Peyer's patch (tissue), 4 donors: Measurements from ENCODE around the gene PKD2L1. TPM values are rescaled to one million over a fixed set of nuclear protein-coding genes. Genes with fewer than 3 reads are reported as not detected.

Source experiments
- DNase-seq, 3 donors: peaks; one replicate each; pipeline ENCODE4 v3.0.0-alpha.2; 2017 to 2019
- H3K27ac ChIP-seq, 4 donors: fragments of 200-600 bp; sonication (generic); one replicate each; pipeline ENCODE4 v1.5.1; 2016 to 2019
- H3K27me3 ChIP-seq, 2 donors: fragments of 200-600 bp; sonication (generic); one replicate each; pipeline ENCODE4 v1.5.1; 2019
- H3K36me3 ChIP-seq, 3 donors: fragments of 200-600 bp; sonication (generic); one replicate each; pipeline ENCODE4 v1.5.1; 2016 to 2019
- H3K4me1 ChIP-seq, 4 donors: fragments of 200-600 bp; sonication (generic); one replicate each; pipeline ENCODE4 v1.5.1; 2016 to 2019
- H3K4me3 ChIP-seq, 4 donors: fragments of 200-600 bp; sonication (generic); 1 replicate in 3 of 4; 2 replicates in 1 of 4; pipeline ENCODE4 v1.5.1; 2016 to 2019; ENCODE audit warnings: mild to moderate bottlenecking in 1 of 4
- H3K9me3 ChIP-seq, 4 donors: fragments of 200-600 bp; sonication (generic); one replicate each; pipeline ENCODE4 v1.5.1; 2016 to 2019; ENCODE audit warnings: mild to moderate bottlenecking in 1 of 4
- CTCF ChIP-seq, 6 experiments: fragments of 450-650 bp in 4 of 6; fragments of 200-600 bp in 2 of 6; sonication (generic) in 1 of 6; IDR thresholded peaks; one replicate each; pipeline ENCODE4 v1.5.1; 2017 to 2019; ENCODE audit warnings: antibody characterized with exemption in 6 of 6, mild to moderate bottlenecking in 3 of 6, moderate library complexity in 1 of 6
- POLR2A ChIP-seq, 2 donors: fragments of 450-650 bp; IDR thresholded peaks; one replicate each; pipeline ENCODE4 v1.5.1; 2017; ENCODE audit warnings: antibody characterized with exemption in 2 of 2, mild to moderate bottlenecking in 2 of 2, moderate library complexity in 2 of 2
- small RNA-seq, 2 donors: library from RNA; depleted of rRNA; stranded (forward); fragments of <200 nt; gene quantifications; one replicate each; pipeline ENCODE3, GENCODE V24; 2016
- total RNA-seq, 4 donors: library from RNA; depleted of rRNA; stranded (reverse); fragments of >200 nt; gene quantifications; one replicate each; pipeline ENCODE4 v1.1.0, GENCODE V29; 2016

The PKD2L1 gene
- total RNA-seq, 4 donors from 2014 or later: not detected

GRCh38 chr10:100248820-100249219, 81.2 kb downstream of the PKD2L1 start:
- Histone ChIP-seq H3K27me3 (no peaks in the 10 kb centered on the region), H3K4me3 (no peak overlapping the region), H3K9me3 (no peaks in the 10 kb centered on the region), H3K36me3 (peaks cover 0 to 88% (median 0%) of the 10 kb centered on the region in 3 donors), H3K4me1 (no peaks in the 10 kb centered on the region), H3K27ac (no peak overlapping the region)
- TF ChIP-seq POLR2A (IDR thresholded peaks at IDR 0.05) (no peak), CTCF (IDR thresholded peaks at IDR 0.05) (no peak)
- no peak for DNase-seq

GRCh38 chr10:100245484-100246220, 84.4 kb downstream of the PKD2L1 start:
- Histone ChIP-seq H3K4me1 (no peaks in the 10 kb centered on the region), H3K27ac (no peak overlapping the region), H3K36me3 (peaks cover 0 to 84% (median 0%) of the 10 kb centered on the region in 3 donors), H3K9me3 (no peaks in the 10 kb centered on the region), H3K27me3 (no peaks in the 10 kb centered on the region), H3K4me3 (no peak overlapping the region)
- TF ChIP-seq CTCF (IDR thresholded peaks at IDR 0.05) (no peak), POLR2A (IDR thresholded peaks at IDR 0.05) (no peak)
- no peak for DNase-seq

- no peak overlapping the region for H3K4me3 ChIP-seq
- H3K36me3 ChIP-seq: peaks cover 0 to 81% (median 0%) of the 10 kb centered on the region in 3 donors
- H3K9me3 ChIP-seq: no peaks in the 10 kb centered on the region
- H3K4me1 ChIP-seq: no peaks in the 10 kb centered on the region
- no peak for TF ChIP-seq CTCF (IDR thresholded peaks at IDR 0.05)
- no peak for DNase-seq
- H3K27ac ChIP-seq: no peak overlapping the region
- no peaks in the 10 kb centered on the region for H3K27me3 ChIP-seq
These were observed 90.2 kb downstream of the PKD2L1 start for GRCh38 chr10:100239851-100240250.

GRCh38 chr10:100238429-100238828, 91.6 kb downstream of the PKD2L1 start:
- no peak overlapping the region for H3K27ac ChIP-seq
- no peaks in the 10 kb centered on the region for H3K27me3 ChIP-seq
- TF ChIP-seq POLR2A (IDR thresholded peaks at IDR 0.05) (no peak), CTCF (IDR thresholded peaks at IDR 0.05) (no peak)
- DNase-seq: no peak
- no peak overlapping the region for H3K4me3 ChIP-seq
- no peaks in the 10 kb centered on the region for H3K4me1 ChIP-seq
- no peaks in the 10 kb centered on the region for H3K9me3 ChIP-seq
- H3K36me3 ChIP-seq: peaks cover 0 to 84% (median 0%) of the 10 kb centered on the region in 3 donors

Small RNAs within 50 kb of the gene (small RNA-seq; reads per million reads assigned to genes)
- gene RNU6-422P: 0 reads per million in 2 donors

Other genes with a start within 250 kb of the PKD2L1 start
- not detected for gene CPN1, start 248.4 kb downstream of the PKD2L1 start, total RNA-seq
- gene ERLIN1, start 144.2 kb downstream of the PKD2L1 start, total RNA-seq: 10 to 100 TPM in 3 of 4 donors, 1 to 10 TPM in 1; 5.8 to 28.7 (median 26.3) TPM
- gene CHUK, start 100.6 kb downstream of the PKD2L1 start, total RNA-seq: 10 to 100 TPM; 12.7 to 26.4 (median 24.8) TPM
- 10 to 100 TPM; 11.5 to 23.1 (median 15.6) TPM for gene CWF19L1, start 62.6 kb downstream of the PKD2L1 start, total RNA-seq
- gene BLOC1S2, start 43.5 kb downstream of the PKD2L1 start, total RNA-seq: 10 to 100 TPM in 3 of 4 donors, 1 to 10 TPM in 1; 7.5 to 17.9 (median 14.9) TPM
- 10 to 100 TPM in 3 of 4 donors, 1 to 10 TPM in 1; 7.8 to 69.9 (median 34.2) TPM for gene SCD, start 17.0 kb upstream of the PKD2L1 start, total RNA-seq
- gene WNT8B, start 132.8 kb upstream of the PKD2L1 start, total RNA-seq: not detected
- 10 to 100 TPM in 3 of 4 donors, 1 to 10 TPM in 1; 8.8 to 24.9 (median 23.5) TPM for gene SEC31B, start 189.6 kb upstream of the PKD2L1 start, total RNA-seq
- 100 to 1,000 TPM; 122 to 229 (median 167) TPM for gene NDUFB8, start 199.6 kb upstream of the PKD2L1 start, total RNA-seq
- gene HIF1AN, start 205.7 kb upstream of the PKD2L1 start, total RNA-seq: 10 to 100 TPM; 17.7 to 25.7 (median 21.8) TPM